ENCODE measurements around the gene PHIP. TPM values are rescaled to one million over a fixed set of nuclear protein-coding genes. Genes with fewer than 3 reads are reported as not detected.

The PHIP gene
- total and polyA plus RNA-seq, 2 donors (not counting 3 experiments of a cell fraction or from before 2014, with no cell fraction given): 3.5 to 28.4 TPM

DNA sequence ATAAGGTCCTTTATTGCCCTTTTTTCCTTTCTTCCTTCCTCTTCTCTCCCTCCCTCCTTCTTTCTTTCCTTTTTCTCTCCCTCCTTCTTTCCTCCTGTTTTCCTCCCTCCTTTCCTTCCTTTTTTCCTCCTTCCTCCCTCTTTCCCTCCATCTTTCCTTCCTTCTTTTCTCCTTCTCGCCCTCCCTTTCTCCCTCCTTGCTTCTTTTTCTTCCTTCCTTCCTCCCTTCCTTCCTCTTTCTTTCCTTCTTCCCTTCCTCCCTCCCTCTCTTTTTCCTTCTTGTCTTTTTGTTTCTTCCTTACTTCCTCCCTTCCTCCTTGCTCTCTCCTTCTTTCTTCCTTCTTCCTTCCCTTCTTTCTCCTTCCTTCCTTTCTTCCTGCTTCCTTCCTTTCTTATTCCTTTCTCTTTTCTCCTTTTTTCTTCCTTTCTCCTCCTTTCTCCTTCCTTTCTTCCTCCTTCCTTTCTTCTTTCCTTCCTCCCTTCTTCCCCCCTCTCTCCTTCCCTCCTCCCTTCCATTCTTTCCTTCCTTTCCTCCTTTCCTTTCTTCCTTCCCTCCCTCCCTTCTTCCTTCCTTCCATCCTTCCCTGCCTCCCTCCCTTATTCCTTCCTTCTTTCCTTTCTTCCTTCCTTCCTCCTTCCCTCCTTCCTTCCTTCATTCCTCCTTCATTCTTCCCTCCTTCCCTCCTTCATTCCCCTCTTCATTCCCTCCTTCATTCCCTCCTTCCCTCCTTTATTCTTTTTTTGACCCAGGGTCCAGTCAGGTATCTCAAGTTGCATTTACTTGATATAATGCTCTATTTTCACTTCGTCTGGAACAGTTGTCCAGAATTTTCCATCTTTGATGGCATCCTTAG is 11.7 kb upstream of the PHIP start:
- Histone ChIP-seq H3K36me3 (ENCODE audit: control insufficient read depth in 2 of 2, extremely low read depth in 1 of 2, insufficient read depth in 2 of 2, low read length in 2 of 2) (no peaks in the 10 kb centered on the region), H3K9me1 (replicated peaks; ENCODE audit: control insufficient read depth, extremely low read depth, insufficient read depth, low read length) (no peaks in the 10 kb centered on the region), H3K27ac (ENCODE audit: insufficient read depth, low read depth, low read length) (no peak overlapping the region), H3K4me2 (ENCODE audit: insufficient read depth, low read length) (no peak overlapping the region), H2AFZ (ENCODE audit: low read depth, low read length) (no peak overlapping the region), H4K20me1 (replicated peaks; ENCODE audit: control insufficient read depth, extremely low read depth, insufficient read depth, low read length) (no peaks in the 10 kb centered on the region), H3K9me3 (replicated peaks; ENCODE audit: control insufficient read depth, insufficient read depth, low read length) (no peaks in the 10 kb centered on the region), H3K27me3 (ENCODE audit: control insufficient read depth in 2 of 2, insufficient read depth in 2 of 2, low read length in 2 of 2) (no peaks in the 10 kb centered on the region), H3K79me2 (ENCODE audit: control insufficient read depth, insufficient read depth, low read length) (no peaks in the 10 kb centered on the region), H3K4me3 (replicated peaks in 1 of 3; ENCODE audit: insufficient read depth in 1 of 3, low read depth in 1 of 3, low read length in 3 of 3) (no peak overlapping the region), H3K9ac (replicated peaks; ENCODE audit: extremely low read depth, insufficient read depth, low read length) (no peak overlapping the region), H3K4me1 (ENCODE audit: control insufficient read depth, extremely low read depth, insufficient read depth, low read length) (no peaks in the 10 kb centered on the region)
- intact Hi-C loops (cut with micrococcal nuclease): no loop called here
- POLR2A ChIA-PET: no interaction called here
- FAIRE-seq (no peak), DNase-seq (ENCODE audit: low read depth, low spot score) (no peak)
- CTCF ChIA-PET: no interaction called here
- BruUV-seq (replicated peaks): no TSS peak
- dilution Hi-C loops (cut with MboI; ENCODE audit: extremely low pct_ligation_motif_present, low sequenced_read_pairs): no loop called here
- TF ChIP-seq MYC (IDR thresholded peaks at IDR 0.05; ENCODE audit: low read depth, low read length) (no peak), EZH2 (IDR thresholded peaks at IDR 0.05; ENCODE audit: borderline replicate concordance, low read depth, low read length, severe bottlenecking) (no peak), JUN (IDR thresholded peaks at IDR 0.05; ENCODE audit: borderline replicate concordance, insufficient read depth, insufficient read length, low read depth) (no peak), POLR2AphosphoS5 (IDR thresholded peaks at IDR 0.05; ENCODE audit: insufficient read depth, low read depth, low read length) (no peak), POLR2A (IDR thresholded peaks at IDR 0.05; ENCODE audit: low read depth, low read length) (no peak), FOS (IDR thresholded peaks at IDR 0.05; ENCODE audit: borderline replicate concordance, insufficient read depth, low read length) (no peak), GATA2 (IDR thresholded peaks at IDR 0.05; ENCODE audit: insufficient read depth, insufficient read length, low read depth, low read length) (no peak)
- TF ChIP-seq, protein P1, sequence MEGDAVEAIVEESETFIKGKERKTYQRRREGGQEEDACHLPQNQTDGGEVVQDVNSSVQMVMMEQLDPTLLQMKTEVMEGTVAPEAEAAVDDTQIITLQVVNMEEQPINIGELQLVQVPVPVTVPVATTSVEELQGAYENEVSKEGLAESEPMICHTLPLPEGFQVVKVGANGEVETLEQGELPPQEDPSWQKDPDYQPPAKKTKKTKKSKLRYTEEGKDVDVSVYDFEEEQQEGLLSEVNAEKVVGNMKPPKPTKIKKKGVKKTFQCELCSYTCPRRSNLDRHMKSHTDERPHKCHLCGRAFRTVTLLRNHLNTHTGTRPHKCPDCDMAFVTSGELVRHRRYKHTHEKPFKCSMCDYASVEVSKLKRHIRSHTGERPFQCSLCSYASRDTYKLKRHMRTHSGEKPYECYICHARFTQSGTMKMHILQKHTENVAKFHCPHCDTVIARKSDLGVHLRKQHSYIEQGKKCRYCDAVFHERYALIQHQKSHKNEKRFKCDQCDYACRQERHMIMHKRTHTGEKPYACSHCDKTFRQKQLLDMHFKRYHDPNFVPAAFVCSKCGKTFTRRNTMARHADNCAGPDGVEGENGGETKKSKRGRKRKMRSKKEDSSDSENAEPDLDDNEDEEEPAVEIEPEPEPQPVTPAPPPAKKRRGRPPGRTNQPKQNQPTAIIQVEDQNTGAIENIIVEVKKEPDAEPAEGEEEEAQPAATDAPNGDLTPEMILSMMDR (IDR thresholded peaks at IDR 0.05; ENCODE audit: extremely low read depth in 1 of 2, insufficient read depth in 1 of 2, low read depth in 1 of 2, low read length in 2 of 2): no peak
- TF ChIP-seq, protein P2, sequence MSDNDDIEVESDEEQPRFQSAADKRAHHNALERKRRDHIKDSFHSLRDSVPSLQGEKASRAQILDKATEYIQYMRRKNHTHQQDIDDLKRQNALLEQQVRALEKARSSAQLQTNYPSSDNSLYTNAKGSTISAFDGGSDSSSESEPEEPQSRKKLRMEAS (IDR thresholded peaks at IDR 0.05; ENCODE audit: insufficient read depth, insufficient read length): no peak

Data from endothelial cell of umbilical vein (primary cell).